Left ventricle myocardium inferior (tissue), 1 donor: ENCODE data around the gene SDCBP2. TPM values are rescaled to one million over a fixed set of nuclear protein-coding genes. Genes with fewer than 3 reads are reported as not detected.
A peak's percentile ranks its signal among the peaks of the same experiment; 100 is the strongest.
"Not testable (repeated sequence)": the region's sequence is repeated elsewhere in the genome, so short reads cannot be mapped to it uniquely, and the experiment has no call there.

Experiments used
- DNase-seq: peaks from one replicate; pipeline ENCODE4 v3.0.0-alpha.2; 2020
- H3K27ac ChIP-seq: fragments of 200-600 bp; replicated peaks from 2 replicates; pipeline ENCODE4 v1.8.0; 2021
- H3K27me3 ChIP-seq: fragments of 200-600 bp; 2 replicates; pipeline ENCODE4 v1.8.0; 2021; ENCODE audit warnings: low read depth
- H3K36me3 ChIP-seq: fragments of 200-600 bp; 2 replicates; pipeline ENCODE4 v1.8.0; 2021
- H3K4me1 ChIP-seq: fragments of 200-600 bp; 2 replicates; pipeline ENCODE4 v1.8.0; 2021
- H3K4me3 ChIP-seq: fragments of 200-600 bp; 2 replicates; pipeline ENCODE4 v1.8.0; 2021; ENCODE audit warnings: mild to moderate bottlenecking, moderate library complexity
- H3K9me3 ChIP-seq: fragments of 200-600 bp; replicated peaks from 2 replicates; pipeline ENCODE4 v1.8.0; 2021
- intact Hi-C: fragments of 100-400 bp; cut with micrococcal nuclease; formaldehyde crosslinking; loops from one replicate; pipeline ENCODE4 v1.11.0; 2022
- total RNA-seq: library from RNA; stranded (reverse); fragmentation: NEBNext Ultra II Directional; extraction: Animal tissue kit (Norgen Biotek cat#: 25700); gene quantifications from one replicate; pipeline ENCODE4 v1.2.1, GENCODE V29; 2021
- TF ChIP-seq, protein P1 (sequence below): fragments of 200-600 bp; IDR thresholded peaks from 2 replicates; pipeline ENCODE4 v1.8.0; 2021; ENCODE audit warnings: antibody characterized with exemption, mild to moderate bottlenecking, borderline replicate concordance
- donor health status: DM: no; HTN: yes; CAD: no; lungs with severe emphysema.

The SDCBP2 gene
- total RNA-seq, 1 donor from 2014 or later: 2.2 TPM

DNA sequence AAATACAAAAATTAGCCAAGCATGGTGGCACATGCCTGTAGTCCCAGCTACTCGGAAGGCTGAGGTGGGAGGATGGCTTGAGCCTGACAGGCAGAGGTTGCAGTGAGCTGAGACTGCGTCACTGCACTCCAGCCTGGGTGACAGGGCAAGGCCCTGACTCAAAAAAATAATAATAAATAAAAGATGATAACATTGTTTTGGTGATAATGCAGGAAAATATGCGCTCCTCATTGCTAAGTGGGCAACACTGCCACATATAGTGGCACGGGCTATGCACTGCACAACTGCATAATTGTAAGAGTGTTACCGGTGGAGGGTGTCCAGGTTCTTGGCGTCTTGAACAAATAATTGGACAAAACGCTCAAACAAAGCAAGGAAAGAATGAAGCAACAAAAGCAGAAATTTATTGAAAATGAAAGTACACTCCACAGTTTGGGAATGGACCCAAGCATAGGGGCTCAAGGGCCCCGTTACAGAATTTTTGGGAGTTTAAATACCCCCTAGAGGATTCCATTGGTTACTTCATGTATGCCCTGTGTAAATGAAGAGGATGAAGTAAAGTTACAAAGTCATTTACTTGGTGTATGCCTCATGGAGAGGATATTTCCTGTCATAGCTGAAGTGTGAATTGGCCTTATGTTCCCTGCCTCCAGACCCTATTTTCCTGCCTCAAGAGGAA lies 14.6 kb upstream of the SDCBP2 start:
- H3K9me3 ChIP-seq: peaks cover 17% of the 10 kb centered on the region
- H3K27ac ChIP-seq, H3K27me3 ChIP-seq, DNase-seq, intact Hi-C loops, H3K4me3 ChIP-seq, H3K36me3 ChIP-seq, H3K4me1 ChIP-seq: not testable (repeated sequence)
- TF ChIP-seq, protein P1, sequence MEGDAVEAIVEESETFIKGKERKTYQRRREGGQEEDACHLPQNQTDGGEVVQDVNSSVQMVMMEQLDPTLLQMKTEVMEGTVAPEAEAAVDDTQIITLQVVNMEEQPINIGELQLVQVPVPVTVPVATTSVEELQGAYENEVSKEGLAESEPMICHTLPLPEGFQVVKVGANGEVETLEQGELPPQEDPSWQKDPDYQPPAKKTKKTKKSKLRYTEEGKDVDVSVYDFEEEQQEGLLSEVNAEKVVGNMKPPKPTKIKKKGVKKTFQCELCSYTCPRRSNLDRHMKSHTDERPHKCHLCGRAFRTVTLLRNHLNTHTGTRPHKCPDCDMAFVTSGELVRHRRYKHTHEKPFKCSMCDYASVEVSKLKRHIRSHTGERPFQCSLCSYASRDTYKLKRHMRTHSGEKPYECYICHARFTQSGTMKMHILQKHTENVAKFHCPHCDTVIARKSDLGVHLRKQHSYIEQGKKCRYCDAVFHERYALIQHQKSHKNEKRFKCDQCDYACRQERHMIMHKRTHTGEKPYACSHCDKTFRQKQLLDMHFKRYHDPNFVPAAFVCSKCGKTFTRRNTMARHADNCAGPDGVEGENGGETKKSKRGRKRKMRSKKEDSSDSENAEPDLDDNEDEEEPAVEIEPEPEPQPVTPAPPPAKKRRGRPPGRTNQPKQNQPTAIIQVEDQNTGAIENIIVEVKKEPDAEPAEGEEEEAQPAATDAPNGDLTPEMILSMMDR: peak; percentile 9

DNA sequence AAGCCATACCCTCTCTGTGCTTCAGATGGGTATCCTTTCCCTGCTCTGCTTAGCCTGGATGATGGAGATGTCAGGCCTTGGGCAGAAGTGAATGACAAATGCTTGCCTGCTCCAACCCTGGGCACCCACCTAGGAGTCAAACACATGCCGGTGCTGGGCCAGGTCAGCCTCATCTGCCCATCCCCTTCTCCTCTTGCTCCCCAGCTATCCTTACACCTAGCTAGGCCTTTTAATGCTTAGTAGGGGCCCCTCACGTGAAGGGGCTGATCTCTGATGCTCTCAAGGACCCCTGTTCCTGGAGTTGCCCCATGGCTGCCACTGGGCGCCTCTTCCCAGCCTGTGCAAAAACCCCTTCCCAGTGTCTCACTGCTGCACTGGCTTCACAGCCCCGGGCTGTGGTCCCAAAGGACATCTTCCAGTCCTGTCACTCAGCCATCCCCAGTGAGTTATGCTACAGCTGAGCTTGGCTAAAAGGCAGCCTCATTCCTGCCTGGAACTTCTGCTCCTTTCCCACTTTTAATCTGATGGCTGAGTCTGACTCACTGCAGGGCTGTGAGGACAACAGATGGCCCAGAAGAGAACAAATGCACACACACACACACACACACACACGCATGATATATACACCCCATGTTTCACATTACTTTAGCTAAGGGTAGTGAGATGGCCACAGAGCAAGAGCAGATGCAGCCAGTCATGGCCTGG lies 12.8 kb upstream of the SDCBP2 start:
- intact Hi-C loops: no loop called here
- TF ChIP-seq, protein P1: no peak
- Histone ChIP-seq H3K27me3 (no peaks in the 10 kb centered on the region), H3K4me1 (peaks cover 25% of the 10 kb centered on the region), H3K4me3 (no peak overlapping the region), H3K9me3 (no peaks in the 10 kb centered on the region), H3K36me3 (no peaks in the 10 kb centered on the region), H3K27ac (no peak overlapping the region)
- no peak for DNase-seq

DNA sequence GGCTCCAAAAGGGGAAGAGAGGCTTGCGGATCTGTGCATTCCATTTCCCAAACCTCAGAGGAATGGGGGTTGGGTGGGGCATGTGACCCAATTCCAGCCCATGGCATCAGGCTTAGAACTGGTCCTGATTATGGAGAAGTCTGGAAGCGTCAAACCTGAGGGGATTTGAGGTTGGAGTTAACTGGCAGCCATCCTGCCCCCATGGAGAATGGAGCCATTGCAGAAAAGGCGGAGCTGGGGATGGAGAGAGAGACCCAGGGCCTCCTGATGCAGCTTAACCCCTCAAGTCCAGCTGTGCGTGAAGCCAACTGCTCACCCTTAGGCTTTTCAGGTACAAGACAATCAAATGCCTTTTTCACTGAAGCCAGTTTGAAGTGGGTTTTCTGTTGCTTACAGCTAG lies 9.9 kb upstream of the SDCBP2 start:
- intact Hi-C loops: no loop called here
- TF ChIP-seq, protein P1: no peak
- peak overlapping the region; percentile 81 for H3K27ac ChIP-seq
- H3K36me3 ChIP-seq: no peaks in the 10 kb centered on the region
- DNase-seq: no peak
- no peaks in the 10 kb centered on the region for H3K27me3 ChIP-seq
- no peaks in the 10 kb centered on the region for H3K9me3 ChIP-seq
- H3K4me1 ChIP-seq: peaks cover 47% of the 10 kb centered on the region
- no peak overlapping the region for H3K4me3 ChIP-seq

DNA sequence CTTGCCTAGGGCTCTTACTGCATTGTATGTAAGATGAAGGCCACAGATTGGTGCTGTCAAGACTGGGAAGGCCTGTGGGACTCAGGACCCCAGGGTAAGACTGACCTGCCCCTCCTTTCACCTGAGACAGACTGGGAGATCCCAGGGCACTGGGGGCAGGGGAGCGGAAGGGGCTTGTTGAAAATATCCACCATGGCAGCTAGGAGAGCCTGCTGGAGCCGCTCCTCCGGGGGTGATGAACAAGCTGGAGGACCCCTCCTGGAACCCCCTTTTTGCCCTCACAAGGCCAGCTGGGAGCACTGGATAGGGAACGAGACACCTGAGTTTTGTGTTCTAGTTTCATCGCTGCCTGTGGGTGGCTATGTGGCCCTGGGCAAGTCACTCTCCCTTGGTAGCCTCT lies 9.2 kb upstream of the SDCBP2 start:
- intact Hi-C loops: no loop called here
- DNase-seq: no peak
- H3K27me3 ChIP-seq: no peaks in the 10 kb centered on the region
- no peak overlapping the region for H3K4me3 ChIP-seq
- H3K9me3 ChIP-seq: no peaks in the 10 kb centered on the region
- H3K4me1 ChIP-seq: peaks cover 47% of the 10 kb centered on the region
- no peaks in the 10 kb centered on the region for H3K36me3 ChIP-seq
- H3K27ac ChIP-seq: peak overlapping the region; percentile 81
- TF ChIP-seq, protein P1: no peak

DNA sequence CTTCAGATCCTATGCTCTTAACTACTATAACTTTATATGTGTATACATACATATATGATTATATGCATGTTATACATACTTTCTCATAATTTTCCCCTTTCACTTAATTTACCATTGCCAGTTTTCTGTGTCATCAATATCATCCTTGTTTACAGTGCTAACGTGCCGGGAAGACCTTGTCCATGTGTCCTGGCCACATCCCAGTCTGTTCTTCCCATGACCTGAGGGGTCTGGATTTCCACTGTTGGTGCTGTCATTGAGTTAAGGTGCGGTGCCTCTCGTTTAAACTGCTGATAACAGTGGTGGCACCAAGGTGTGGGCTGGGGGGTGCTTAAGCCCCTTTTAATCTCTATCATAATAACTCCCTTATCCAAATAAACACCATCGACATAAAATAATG lies 8.5 kb upstream of the SDCBP2 start:
- TF ChIP-seq, protein P1: no peak
- Histone ChIP-seq H3K9me3 (no peaks in the 10 kb centered on the region), H3K27me3 (no peaks in the 10 kb centered on the region), H3K36me3 (no peaks in the 10 kb centered on the region), H3K27ac (peak overlapping the region; percentile 81), H3K4me1 (peaks cover 47% of the 10 kb centered on the region), H3K4me3 (peak overlapping the region; percentile 20)
- DNase-seq: no peak
- intact Hi-C loops: no loop called here
